ENCODE results near the gene FXYD7. TPM values are rescaled to one million over a fixed set of nuclear protein-coding genes. Genes with fewer than 3 reads are reported as not detected.
"Not testable (repeated sequence)": the region's sequence is repeated elsewhere in the genome, so short reads cannot be mapped to it uniquely, and the experiment has no call there.

FXYD7 gene
- total and polyA plus RNA-seq, 5 experiments from 2014 or later = 3.7 to 10.2 (median 6.4) TPM

- POLR2A ChIA-PET = interaction anchor here (0.5 to 5.8 kb wide), 7 partner anchors 9 to 125 kb away, joined by 3 to 40 read pairs (median 4); partner anchors contain the start of genes FXYD5 and USF2
- Mint-ChIP-seq H3K9me3 (no peaks in the 10 kb centered on the region), H3K4me3 (peak overlapping the region; percentile 24 to 78 (median 60)), H3K36me3 (no peaks in the 10 kb centered on the region), H3K4me1 (peaks cover 24 to 49% (median 41%) of the 10 kb centered on the region in 4 donors), H3K27me3 (peaks cover 0 to 2% (median 0%) of the 10 kb centered on the region in 5 donors), H3K27ac (peak overlapping the region; percentile 7 to 80 (median 51))
- ATAC-seq (no peak), DNase-seq (no peak)
These were observed 763 bp downstream of the FXYD7 start for GRCh38 chr19:35143818-35144217.

- peaks cover 24 to 49% (median 41%) of the 10 kb centered on the region in 4 donors for H3K4me1 Mint-ChIP-seq
- H3K9me3 Mint-ChIP-seq = no peaks in the 10 kb centered on the region
- peaks cover 0 to 2% (median 0%) of the 10 kb centered on the region in 5 donors for H3K27me3 Mint-ChIP-seq
- peak overlapping the region in 5 of 10 donors; percentile 7 to 58 (median 44) for H3K27ac Mint-ChIP-seq
- H3K4me3 Mint-ChIP-seq = peak overlapping the region in 7 of 10 donors; percentile 2 to 78 (median 68)
- ATAC-seq (no peak), DNase-seq (no peak)
- POLR2A ChIA-PET = interaction anchor here (0.6 to 5.8 kb wide), 5 partner anchors 9 to 124 kb away, joined by 3 to 40 read pairs (median 26); partner anchors contain the start of genes FXYD5 and USF2
- H3K36me3 Mint-ChIP-seq = no peaks in the 10 kb centered on the region
These were observed 1.2 kb downstream of the FXYD7 start for GRCh38 chr19:35144259-35144599.

- H3K27ac Mint-ChIP-seq = peak overlapping the region in 8 of 10 donors; percentile 12 to 84 (median 64)
- peaks cover 24 to 49% (median 40%) of the 10 kb centered on the region in 4 donors for H3K4me1 Mint-ChIP-seq
- no peak for ATAC-seq
- H3K36me3 Mint-ChIP-seq = no peaks in the 10 kb centered on the region
- no peaks in the 10 kb centered on the region for H3K9me3 Mint-ChIP-seq
- POLR2A ChIA-PET = interaction anchor here (0.6 to 5.8 kb wide), 5 partner anchors 8 to 124 kb away, joined by 3 to 40 read pairs (median 4); partner anchors contain the start of genes FXYD5 and USF2
- peak in 5 of 10 donors; percentile 28 to 76 (median 43) for DNase-seq
- peaks cover 0 to 2% (median 0%) of the 10 kb centered on the region in 5 donors for H3K27me3 Mint-ChIP-seq
- H3K4me3 Mint-ChIP-seq = peak overlapping the region in 5 of 10 donors; percentile 7 to 78 (median 34)
These were observed 1.8 kb downstream of the FXYD7 start for GRCh38 chr19:35144600-35145436.

GRCh38 chr19:35146746-35147459 lies 3.8 kb downstream of the FXYD7 start:
- DNase-seq (no peak), ATAC-seq (no peak)
- H3K4me1 Mint-ChIP-seq = peaks cover 20 to 33% (median 28%) of the 10 kb centered on the region in 4 donors
- no peak overlapping the region for H3K4me3 Mint-ChIP-seq
- no peaks in the 10 kb centered on the region for H3K27me3 Mint-ChIP-seq
- no peaks in the 10 kb centered on the region for H3K36me3 Mint-ChIP-seq
- POLR2A ChIA-PET = no interaction called here
- H3K9me3 Mint-ChIP-seq = no peaks in the 10 kb centered on the region
- peak overlapping the region in 5 of 10 donors; percentile 24 to 75 (median 47) for H3K27ac Mint-ChIP-seq

- Mint-ChIP-seq H3K9me3 (no peaks in the 10 kb centered on the region), H3K27ac (peak overlapping the region in 5 of 10 donors; percentile 10 to 69 (median 38)), H3K4me1 (peaks cover 22 to 32% (median 26%) of the 10 kb centered on the region in 4 donors), H3K27me3 (no peaks in the 10 kb centered on the region), H3K4me3 (no peak overlapping the region), H3K36me3 (no peaks in the 10 kb centered on the region)
- no peak for DNase-seq
- POLR2A ChIA-PET = interaction anchor here (1.3 kb wide), 1 partner anchor 12 kb away, joined by 3 read pairs; no protein-coding TSS in a partner anchor
- no peak for ATAC-seq
These were observed 6.4 kb downstream of the FXYD7 start for GRCh38 chr19:35149463-35149862.

- POLR2A ChIA-PET = no interaction called here
- H3K4me3 Mint-ChIP-seq = peak overlapping the region in 1 of 10 donors; percentile 68
- peak overlapping the region in 4 of 10 donors; percentile 12 to 73 (median 50) for H3K27ac Mint-ChIP-seq
- peaks cover 20 to 33% (median 24%) of the 10 kb centered on the region in 4 donors for H3K4me1 Mint-ChIP-seq
- DNase-seq = no peak
- no peaks in the 10 kb centered on the region for H3K27me3 Mint-ChIP-seq
- H3K9me3 Mint-ChIP-seq = no peaks in the 10 kb centered on the region
- no peak for ATAC-seq
- H3K36me3 Mint-ChIP-seq = no peaks in the 10 kb centered on the region
These were observed 7.4 kb downstream of the FXYD7 start for GRCh38 chr19:35150445-35150844.

GRCh38 chr19:35151273-35152065 lies 8.4 kb downstream of the FXYD7 start:
- Mint-ChIP-seq H3K4me1 (peaks cover 27 to 43% (median 30%) of the 10 kb centered on the region in 4 donors), H3K4me3 (peak overlapping the region in 3 of 10 donors; percentile 19 to 66 (median 22)), H3K27ac (peak overlapping the region in 3 of 10 donors; percentile 29 to 71 (median 43)), H3K27me3 (no peaks in the 10 kb centered on the region), H3K36me3 (peaks cover 0 to 8% (median 0%) of the 10 kb centered on the region in 3 donors), H3K9me3 (no peaks in the 10 kb centered on the region)
- POLR2A ChIA-PET = interaction anchor here (0.5 to 4.6 kb wide), 5 partner anchors 8 to 137 kb away, joined by 3 to 40 read pairs (median 6); partner anchors contain the start of gene FXYD7
- no peak for DNase-seq
- ATAC-seq = no peak

- H3K4me1 Mint-ChIP-seq = peaks cover 30 to 56% (median 46%) of the 10 kb centered on the region in 4 donors
These were observed 10.1 kb downstream of the FXYD7 start for GRCh38 chr19:35153129-35153522.

GRCh38 chr19:35153701-35154524 lies 10.9 kb downstream of the FXYD7 start:
- no peaks in the 10 kb centered on the region for H3K27me3 Mint-ChIP-seq
- peak overlapping the region; percentile 94 to 100 (median 99) for H3K27ac Mint-ChIP-seq
- POLR2A ChIA-PET = interaction anchor here (0.5 to 4.6 kb wide), 19 partner anchors 9 to 166 kb away, joined by 3 to 77 read pairs (median 6); partner anchors contain the start of genes FXYD7 and USF2
- peaks cover 33 to 64% (median 53%) of the 10 kb centered on the region in 4 donors for H3K4me1 Mint-ChIP-seq
- H3K9me3 Mint-ChIP-seq = no peaks in the 10 kb centered on the region
- peak; percentile 66 to 70 for ATAC-seq
- H3K4me3 Mint-ChIP-seq = peak overlapping the region; percentile 98 to 100 (median 100)
- peaks cover 4 to 29% (median 12%) of the 10 kb centered on the region in 3 donors for H3K36me3 Mint-ChIP-seq
- DNase-seq = peak; percentile 57 to 85 (median 71)

More at GRCh38 chr19:35153129-35153522, 10.1 kb downstream of the FXYD7 start:
- H3K36me3 Mint-ChIP-seq = peaks cover 2 to 22% (median 7%) of the 10 kb centered on the region in 3 donors
- POLR2A ChIA-PET = interaction anchor here (0.6 to 4.6 kb wide), 9 partner anchors 10 to 138 kb away, joined by 3 to 77 read pairs (median 13); partner anchors contain the start of gene FXYD7
- H3K9me3 Mint-ChIP-seq, ATAC-seq, H3K27me3 Mint-ChIP-seq, DNase-seq: not testable (repeated sequence)
- H3K27ac Mint-ChIP-seq = peak overlapping the region in 9 of 10 donors; percentile 35 to 100 (median 96)
- H3K4me3 Mint-ChIP-seq = peak overlapping the region; percentile 75 to 100 (median 100)

- H3K36me3 Mint-ChIP-seq = peaks cover 4 to 38% (median 20%) of the 10 kb centered on the region in 3 donors
- H3K27ac Mint-ChIP-seq = peak within 1 kb of the TSS; percentile 94 to 100 (median 99)
- H3K4me1 Mint-ChIP-seq = peaks cover 33 to 72% (median 60%) of the 10 kb centered on the region in 4 donors
These were observed 11.7 kb downstream of the FXYD7 start, which contains the start of gene FXYD5 for GRCh38 chr19:35154525-35155406. Gene FXYD5 (plus strand): TSS chr19:35154735. CDS start chr19:35155551, 816 bp downstream.

More at GRCh38 chr19:35154525-35155406, 11.7 kb downstream of the FXYD7 start, which contains the start of gene FXYD5:
- DNase-seq = peak; percentile 59 to 83 (median 64)
- POLR2A ChIA-PET = interaction anchor here (0.5 to 4.6 kb wide), 20 partner anchors 8 to 299 kb away, joined by 3 to 77 read pairs (median 6); partner anchors contain the start of genes FXYD7 and USF2
- Mint-ChIP-seq H3K9me3 (no peaks in the 10 kb centered on the region), H3K27me3 (no peaks in the 10 kb centered on the region), H3K4me3 (peak within 1 kb of the TSS; percentile 98 to 100 (median 100))
- ATAC-seq = peak; percentile 73 to 77
